ENCODE measurements around the gene PPP6R3. TPM values are rescaled to one million over a fixed set of nuclear protein-coding genes. Genes with fewer than 3 reads are reported as not detected.

The PPP6R3 gene
- total RNA-seq, 1 experiment from 2014 or later: 143 TPM

DNA sequence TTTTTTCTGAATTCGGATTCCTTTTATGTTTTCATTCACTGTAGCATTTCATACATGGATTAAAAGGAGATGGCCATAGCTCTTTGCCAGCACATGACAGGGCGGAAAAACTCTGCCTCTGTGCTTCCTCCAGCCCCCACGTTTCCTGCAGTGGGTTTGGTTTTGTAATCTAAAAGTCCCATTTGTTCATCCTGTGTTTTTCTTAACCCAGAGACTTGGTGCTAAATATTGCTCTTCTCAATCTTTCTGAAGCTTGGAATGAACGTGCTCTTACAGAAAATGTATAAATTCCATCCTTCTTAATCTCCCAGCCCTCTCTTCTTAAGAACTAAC, 89.9 kb downstream of the PPP6R3 start:
- no peaks in the 10 kb centered on the region for H3K9me3 ChIP-seq (replicated peaks)
- H3K27me3 ChIP-seq: no peaks in the 10 kb centered on the region
- no peak overlapping the region for H3K27ac ChIP-seq
- no peak for DNase-seq
- H3K4me3 ChIP-seq: no peak overlapping the region
- peaks cover 70% of the 10 kb centered on the region for H3K36me3 ChIP-seq
- H3K4me1 ChIP-seq: peaks cover 8% of the 10 kb centered on the region

DNA sequence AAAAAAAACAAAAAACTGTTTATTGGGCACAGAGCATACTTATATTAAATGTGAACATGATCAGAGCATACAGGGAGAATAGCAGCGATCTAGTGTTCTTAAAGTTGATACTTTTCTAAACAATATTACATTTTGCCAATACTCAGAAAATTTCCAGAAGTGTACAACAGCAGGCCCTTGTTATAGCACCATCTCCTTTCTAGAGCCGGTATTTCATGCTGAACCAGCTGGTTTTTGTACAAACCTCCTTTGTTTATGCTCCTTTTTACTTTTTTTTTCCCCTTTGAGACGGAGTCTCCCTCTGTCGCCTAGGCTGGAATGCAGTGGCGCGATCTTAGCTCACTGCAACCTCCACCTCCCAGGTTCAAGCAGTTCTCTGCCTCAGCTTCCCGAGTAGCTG, 90.7 kb downstream of the PPP6R3 start:
- Histone ChIP-seq H3K9me3 (replicated peaks) (no peaks in the 10 kb centered on the region), H3K27ac (no peak overlapping the region), H3K36me3 (peaks cover 71% of the 10 kb centered on the region), H3K4me3 (no peak overlapping the region), H3K4me1 (peaks cover 5% of the 10 kb centered on the region; the same call in 1 of the 2 replicates), H3K27me3 (no peaks in the 10 kb centered on the region)
- DNase-seq: no peak

GRCh38 chr11:68551777-68552176, 91.2 kb downstream of the PPP6R3 start:
- no peak overlapping the region for H3K4me3 ChIP-seq

DNA sequence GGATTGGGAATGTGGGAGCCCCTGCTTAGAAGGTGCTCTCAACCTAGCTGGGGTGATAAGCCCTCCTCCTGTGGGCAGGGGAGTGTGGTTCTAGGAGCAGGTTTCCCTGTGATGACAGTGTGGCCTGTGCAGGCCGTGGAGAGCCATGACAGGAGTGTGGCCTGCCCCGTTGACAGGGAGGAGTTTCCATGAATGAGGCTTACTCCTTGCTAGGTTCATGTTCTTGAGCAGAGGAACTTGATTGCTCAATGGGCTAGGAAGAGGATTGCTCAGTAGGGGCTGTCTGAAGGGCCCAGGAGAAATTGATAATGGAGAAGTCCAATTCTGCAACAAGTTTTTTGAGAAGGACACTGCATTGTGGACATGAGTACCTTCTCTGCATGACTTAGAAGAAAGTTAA, 92.0 kb downstream of the PPP6R3 start:
- peaks cover 69% of the 10 kb centered on the region for H3K36me3 ChIP-seq
- no peak overlapping the region for H3K4me3 ChIP-seq
- H3K4me1 ChIP-seq: no peaks in the 10 kb centered on the region
- H3K27ac ChIP-seq: no peak overlapping the region
- no peaks in the 10 kb centered on the region for H3K27me3 ChIP-seq
- H3K9me3 ChIP-seq (replicated peaks): no peaks in the 10 kb centered on the region
- no peak for DNase-seq

More at GRCh38 chr11:68551777-68552176, 91.2 kb downstream of the PPP6R3 start:
- no peaks in the 10 kb centered on the region for H3K9me3 ChIP-seq (replicated peaks)
- no peak for DNase-seq
- no peaks in the 10 kb centered on the region for H3K27me3 ChIP-seq
- H3K36me3 ChIP-seq: peaks cover 69% of the 10 kb centered on the region
- no peaks in the 10 kb centered on the region for H3K4me1 ChIP-seq
- H3K27ac ChIP-seq: no peak overlapping the region

DNA sequence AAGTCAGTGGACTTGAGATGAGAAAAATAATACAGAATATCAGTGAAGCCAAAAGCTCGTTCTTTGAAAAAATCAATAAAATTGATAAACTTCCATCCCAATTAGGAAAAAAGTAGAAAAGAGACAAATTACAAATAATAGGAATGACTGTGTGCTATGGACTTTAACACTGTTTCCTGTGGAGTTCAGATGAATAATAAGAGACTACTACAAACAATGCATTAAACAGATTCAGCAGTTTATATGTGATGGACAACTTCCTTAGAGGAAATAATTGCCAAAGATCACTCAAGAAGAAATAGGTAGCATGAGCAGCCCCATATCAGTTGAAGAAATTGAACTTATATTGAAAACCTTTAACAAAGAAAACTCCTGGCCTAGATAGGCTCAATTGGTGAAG, 99.7 kb downstream of the PPP6R3 start:
- Histone ChIP-seq H3K36me3 (peaks cover 61% of the 10 kb centered on the region), H3K27ac (no peak overlapping the region), H3K4me1 (no peaks in the 10 kb centered on the region), H3K27me3 (no peaks in the 10 kb centered on the region), H3K4me3 (no peak overlapping the region), H3K9me3 (replicated peaks) (no peaks in the 10 kb centered on the region)
- no peak for DNase-seq

GRCh38 chr11:68563454-68563853, 102.9 kb downstream of the PPP6R3 start:
- peaks cover 65% of the 10 kb centered on the region for H3K36me3 ChIP-seq
- DNase-seq: no peak
- no peak overlapping the region for H3K27ac ChIP-seq
- no peaks in the 10 kb centered on the region; the same call in 1 of the 2 replicates for H3K4me1 ChIP-seq
- H3K9me3 ChIP-seq (replicated peaks): no peaks in the 10 kb centered on the region
- H3K27me3 ChIP-seq: no peaks in the 10 kb centered on the region
- H3K4me3 ChIP-seq: no peak overlapping the region

DNA sequence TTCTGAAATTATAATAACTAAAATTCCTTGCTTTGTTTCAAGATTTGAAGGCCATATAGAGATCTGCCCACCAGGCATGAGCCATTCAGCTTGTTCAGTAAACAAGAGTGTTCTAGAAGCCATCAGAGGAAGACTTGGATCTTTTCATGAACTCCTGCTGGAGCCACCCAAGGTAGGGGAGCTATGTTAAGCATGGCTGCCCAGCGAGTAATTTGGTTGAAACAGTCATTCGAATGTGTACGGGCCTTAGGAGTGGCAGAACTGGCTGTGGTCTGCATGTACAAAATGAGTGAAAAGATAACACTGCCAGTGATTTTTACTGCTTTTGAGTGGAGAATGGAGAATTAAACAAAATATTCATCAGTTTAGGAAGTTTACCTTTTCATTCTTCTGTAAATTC, 103.7 kb downstream of the PPP6R3 start:
- Histone ChIP-seq H3K36me3 (peaks cover 57% of the 10 kb centered on the region), H3K27me3 (no peaks in the 10 kb centered on the region), H3K27ac (no peak overlapping the region), H3K9me3 (replicated peaks) (no peaks in the 10 kb centered on the region), H3K4me1 (no peaks in the 10 kb centered on the region; the same call in 1 of the 2 replicates), H3K4me3 (no peak overlapping the region)
- DNase-seq: no peak

DNA sequence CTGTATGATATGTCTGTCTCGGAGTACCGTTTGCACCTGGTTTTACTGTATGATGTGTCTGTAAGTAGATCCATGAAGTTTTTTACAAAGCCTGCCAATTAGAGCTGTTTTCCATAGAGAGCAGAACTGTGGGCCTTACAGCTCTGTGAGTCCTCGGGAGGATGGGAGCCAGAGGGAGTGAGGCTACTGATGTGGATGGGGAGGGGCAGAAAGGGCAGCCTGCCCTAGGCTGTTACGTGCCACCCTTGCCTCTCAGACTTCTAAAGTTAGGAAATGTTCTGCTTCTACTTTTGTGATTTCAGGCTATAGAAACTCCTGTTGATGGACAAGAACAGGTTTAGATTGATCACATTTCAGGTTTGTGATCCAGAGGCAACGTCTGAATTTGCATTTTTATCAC, 105.2 kb downstream of the PPP6R3 start:
- H3K4me1 ChIP-seq: no peaks in the 10 kb centered on the region; the same call in 1 of the 2 replicates
- H3K36me3 ChIP-seq: peaks cover 59% of the 10 kb centered on the region
- peak in 1 of 2 experiments; percentile 32 for DNase-seq
- no peaks in the 10 kb centered on the region for H3K9me3 ChIP-seq (replicated peaks)
- no peak overlapping the region for H3K27ac ChIP-seq
- H3K4me3 ChIP-seq: no peak overlapping the region
- no peaks in the 10 kb centered on the region for H3K27me3 ChIP-seq

DNA sequence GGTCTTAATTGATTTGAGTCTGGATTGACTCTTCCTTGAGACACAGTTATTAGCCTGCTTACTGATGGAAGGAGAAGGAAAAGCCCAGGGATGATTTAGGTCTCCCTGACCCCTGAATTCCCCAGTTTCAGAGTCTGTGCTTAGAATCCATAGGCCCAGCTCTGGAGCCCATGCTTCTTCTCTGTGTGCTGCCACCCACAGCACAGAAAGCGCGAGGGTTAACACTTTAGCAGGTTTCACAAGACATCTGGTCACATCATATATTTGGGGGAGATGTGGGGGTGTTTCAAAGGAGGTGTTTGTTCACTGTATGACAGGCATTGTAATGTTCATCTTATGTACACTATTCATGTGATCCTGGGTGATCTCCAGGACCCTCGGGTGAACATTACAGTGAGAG, 107.0 kb downstream of the PPP6R3 start:
- H3K27ac ChIP-seq: no peak overlapping the region
- H3K9me3 ChIP-seq (replicated peaks): no peaks in the 10 kb centered on the region
- DNase-seq: no peak
- no peak overlapping the region for H3K4me3 ChIP-seq
- H3K36me3 ChIP-seq: peaks cover 65% of the 10 kb centered on the region
- no peaks in the 10 kb centered on the region for H3K27me3 ChIP-seq
- no peaks in the 10 kb centered on the region; the same call in 1 of the 2 replicates for H3K4me1 ChIP-seq

DNA sequence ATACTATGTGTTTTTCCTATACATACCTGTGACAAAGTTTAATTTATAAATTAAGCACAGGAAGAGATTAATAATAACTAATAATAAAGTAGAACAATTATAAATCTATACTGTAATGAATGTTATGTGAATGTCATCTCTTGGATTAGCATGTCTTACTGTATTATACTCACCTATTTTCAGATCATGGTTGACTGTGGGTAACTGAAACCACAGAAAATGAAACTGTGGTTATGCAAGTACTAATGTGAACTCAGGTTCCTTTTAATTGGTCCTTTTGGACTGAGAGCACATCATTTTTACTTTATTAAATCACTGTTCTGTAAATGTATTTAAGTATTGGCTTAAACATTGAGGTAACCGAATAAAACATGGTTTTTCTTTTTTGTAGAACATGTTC, 108.8 kb downstream of the PPP6R3 start:
- Histone ChIP-seq H3K4me3 (no peak overlapping the region), H3K27ac (no peak overlapping the region), H3K9me3 (replicated peaks) (no peaks in the 10 kb centered on the region), H3K27me3 (no peaks in the 10 kb centered on the region), H3K4me1 (no peaks in the 10 kb centered on the region; the same call in 1 of the 2 replicates), H3K36me3 (peaks cover 67% of the 10 kb centered on the region)
- no peak for DNase-seq

DNA sequence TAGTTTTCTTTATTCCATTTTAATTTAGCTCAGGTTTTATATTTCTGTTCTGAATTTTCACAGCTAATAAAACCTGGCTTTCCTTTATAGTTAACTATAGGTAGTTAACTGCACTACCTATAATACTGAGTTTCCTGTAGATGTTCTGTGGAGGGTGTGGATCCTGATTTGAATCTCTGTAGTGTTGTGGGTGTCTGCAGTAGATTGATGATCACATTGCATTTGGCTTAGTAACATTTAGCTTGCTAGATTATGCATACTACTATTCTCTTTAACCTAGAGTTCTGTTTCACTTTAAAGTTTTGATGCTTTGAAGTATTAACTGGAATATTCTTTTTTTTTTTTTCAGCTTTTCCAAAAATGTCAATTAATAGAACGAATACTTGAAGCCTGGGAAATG, 110.1 kb downstream of the PPP6R3 start:
- no peak for DNase-seq
- Histone ChIP-seq H3K27ac (no peak overlapping the region), H3K4me1 (no peaks in the 10 kb centered on the region; the same call in 1 of the 2 replicates), H3K4me3 (no peak overlapping the region), H3K36me3 (peaks cover 69% of the 10 kb centered on the region), H3K27me3 (no peaks in the 10 kb centered on the region), H3K9me3 (replicated peaks) (no peaks in the 10 kb centered on the region)

- Histone ChIP-seq H3K36me3 (peaks cover 83% of the 10 kb centered on the region), H3K4me3 (no peak overlapping the region), H3K27ac (no peak overlapping the region), H3K4me1 (no peaks in the 10 kb centered on the region), H3K9me3 (replicated peaks) (no peaks in the 10 kb centered on the region), H3K27me3 (no peaks in the 10 kb centered on the region)
- DNase-seq: no peak
Observed at GRCh38 chr11:68574308-68574707, 113.8 kb downstream of the PPP6R3 start.

DNA sequence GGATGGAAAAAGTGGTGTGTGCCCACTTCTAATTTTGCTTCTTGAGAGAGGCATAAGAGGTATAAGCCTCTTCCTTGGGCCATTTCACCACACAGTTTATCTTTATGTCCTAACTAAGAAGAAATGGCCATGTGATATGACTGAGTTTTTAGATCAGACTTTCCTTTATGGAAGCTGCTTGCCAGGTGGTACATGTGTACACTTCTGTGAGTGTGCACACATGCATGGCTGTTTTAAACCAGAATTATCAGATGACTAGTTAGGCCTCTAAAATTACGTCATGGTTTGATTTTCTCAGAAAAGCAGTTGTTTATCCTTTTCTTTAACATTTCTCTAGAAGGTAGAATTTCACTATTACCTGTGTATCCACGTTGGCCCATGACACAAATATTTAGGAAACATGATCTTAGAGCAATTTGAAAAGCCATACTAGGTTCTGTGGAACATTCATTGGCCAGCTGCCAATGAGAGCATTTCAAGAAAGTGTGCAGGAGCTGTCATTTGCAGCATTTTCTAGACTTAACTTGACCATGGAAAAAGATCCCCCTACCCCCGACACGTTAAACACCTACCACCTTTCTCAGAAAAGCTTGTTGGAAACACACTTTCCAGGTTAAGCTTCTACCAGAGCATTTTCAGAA, 114.6 kb downstream of the PPP6R3 start:
- DNase-seq: no peak
- Histone ChIP-seq H3K9me3 (replicated peaks) (no peaks in the 10 kb centered on the region), H3K4me3 (no peak overlapping the region), H3K36me3 (peaks cover 85% of the 10 kb centered on the region), H3K4me1 (no peaks in the 10 kb centered on the region), H3K27ac (no peak overlapping the region), H3K27me3 (no peaks in the 10 kb centered on the region)

GRCh38 chr11:68579455-68579854, 118.9 kb downstream of the PPP6R3 start:
- no peaks in the 10 kb centered on the region for H3K27me3 ChIP-seq
- H3K27ac ChIP-seq: no peak overlapping the region
- no peaks in the 10 kb centered on the region for H3K9me3 ChIP-seq (replicated peaks)
- DNase-seq: no peak
- no peak overlapping the region for H3K4me3 ChIP-seq
- peaks cover 73% of the 10 kb centered on the region for H3K36me3 ChIP-seq
- no peaks in the 10 kb centered on the region for H3K4me1 ChIP-seq

GRCh38 chr11:68581439-68581838, 120.9 kb downstream of the PPP6R3 start:
- no peak for DNase-seq
- Histone ChIP-seq H3K27me3 (no peaks in the 10 kb centered on the region), H3K9me3 (replicated peaks) (no peaks in the 10 kb centered on the region), H3K4me1 (no peaks in the 10 kb centered on the region), H3K4me3 (no peak overlapping the region), H3K27ac (no peak overlapping the region), H3K36me3 (peaks cover 69% of the 10 kb centered on the region)

DNA sequence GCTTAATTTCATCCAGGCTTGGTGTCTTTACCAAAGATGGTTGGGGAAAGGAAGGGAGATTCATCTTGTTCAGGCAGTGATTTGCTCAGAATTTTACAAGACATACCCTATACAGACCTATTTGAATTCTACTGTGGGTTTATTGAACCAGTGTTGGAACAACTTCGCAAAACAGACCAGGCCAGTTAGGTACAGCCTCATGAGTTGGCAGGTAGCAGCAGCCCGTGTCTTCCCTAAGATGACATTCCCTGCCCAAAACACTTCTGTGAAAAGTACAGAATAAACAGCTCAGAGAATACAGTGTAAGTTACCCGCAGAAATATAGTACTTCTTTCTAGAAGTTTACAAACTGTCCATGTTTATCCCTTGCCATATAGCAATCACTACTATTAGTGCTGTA, 121.3 kb downstream of the PPP6R3 start:
- H3K4me3 ChIP-seq: no peak overlapping the region
- H3K36me3 ChIP-seq: peaks cover 69% of the 10 kb centered on the region
- H3K9me3 ChIP-seq (replicated peaks): no peaks in the 10 kb centered on the region
- no peaks in the 10 kb centered on the region for H3K4me1 ChIP-seq
- no peak for DNase-seq
- H3K27ac ChIP-seq: no peak overlapping the region
- no peaks in the 10 kb centered on the region for H3K27me3 ChIP-seq

All from SJCRH30 (cell line).